ENCODE data around the gene ZNF496.

The ZNF496 gene

GRCh38 chr1:247329097-247329617 lies 2.5 kb downstream of the ZNF496 start:
- no peak overlapping the region for H3K4me3 ChIP-seq (ENCODE audit: low read length)
- H3K27ac ChIP-seq (ENCODE audit: low read depth, low read length), result no peak overlapping the region
- TF ChIP-seq EZH2phosphoT487 (IDR thresholded peaks at IDR 0.05; ENCODE audit: borderline replicate concordance, low read length), result no peak
- TF ChIP-seq CTCF (IDR thresholded peaks at IDR 0.05; ENCODE audit: low read depth, low read length, poor library complexity, severe bottlenecking), result no peak
- no peaks in the 10 kb centered on the region for H3K9me3 ChIP-seq (ENCODE audit: control insufficient read depth, insufficient read depth, low read length)
- H3K4me2 ChIP-seq (ENCODE audit: low read length), result no peak overlapping the region
- no peaks in the 10 kb centered on the region for H3K27me3 ChIP-seq (ENCODE audit: control insufficient read depth, low read length)
- no peaks in the 10 kb centered on the region; the same call in 1 of the 2 replicates for H4K20me1 ChIP-seq (ENCODE audit: control insufficient read depth, insufficient read depth, low read depth, low read length)
- H3F3A ChIP-seq (ENCODE audit: control insufficient read depth, insufficient read depth), result peaks cover 5% of the 10 kb centered on the region; the same call in 1 of the 2 replicates
- peaks cover 72% of the 10 kb centered on the region for H3K36me3 ChIP-seq (ENCODE audit: control insufficient read depth, low read length)
- peaks cover 47% of the 10 kb centered on the region for H3K79me2 ChIP-seq (ENCODE audit: control insufficient read depth, low read length)
- no peaks in the 10 kb centered on the region for H3K9me2 ChIP-seq (replicated peaks; ENCODE audit: control insufficient read depth, low read length)
- H3K4me1 ChIP-seq (ENCODE audit: control insufficient read depth, low read length), result peaks cover 31% of the 10 kb centered on the region

GRCh38 chr1:247328311-247328710 lies 3.4 kb downstream of the ZNF496 start:
- Histone ChIP-seq H3K4me3 (ENCODE audit: low read length) (no peak overlapping the region), H3K4me2 (ENCODE audit: low read length) (no peak overlapping the region), H4K20me1 (ENCODE audit: control insufficient read depth, insufficient read depth, low read depth, low read length) (no peaks in the 10 kb centered on the region; the same call in 1 of the 2 replicates), H3K79me2 (ENCODE audit: control insufficient read depth, low read length) (peaks cover 38% of the 10 kb centered on the region), H3K4me1 (ENCODE audit: control insufficient read depth, low read length) (peaks cover 22% of the 10 kb centered on the region), H3K27ac (ENCODE audit: low read depth, low read length) (no peak overlapping the region), H3K27me3 (ENCODE audit: control insufficient read depth, low read length) (no peaks in the 10 kb centered on the region), H3K9me3 (ENCODE audit: control insufficient read depth, insufficient read depth, low read length) (no peaks in the 10 kb centered on the region), H3F3A (ENCODE audit: control insufficient read depth, insufficient read depth) (peaks cover under 1% of the 10 kb centered on the region; the same call in 1 of the 2 replicates), H3K9me2 (replicated peaks; ENCODE audit: control insufficient read depth, low read length) (no peaks in the 10 kb centered on the region), H3K36me3 (ENCODE audit: control insufficient read depth, low read length) (peaks cover 68% of the 10 kb centered on the region)
- TF ChIP-seq CTCF (IDR thresholded peaks at IDR 0.05; ENCODE audit: low read depth, low read length, poor library complexity, severe bottlenecking), result no peak
- no peak for TF ChIP-seq EZH2phosphoT487 (IDR thresholded peaks at IDR 0.05; ENCODE audit: borderline replicate concordance, low read length)

GRCh38 chr1:247326411-247327130 lies 5.1 kb downstream of the ZNF496 start:
- H3K4me2 ChIP-seq (ENCODE audit: low read length), result no peak overlapping the region
- peaks cover 77% of the 10 kb centered on the region for H3K36me3 ChIP-seq (ENCODE audit: control insufficient read depth, low read length)

More at GRCh38 chr1:247326411-247327130, 5.1 kb downstream of the ZNF496 start:
- no peaks in the 10 kb centered on the region for H3K9me3 ChIP-seq (ENCODE audit: control insufficient read depth, insufficient read depth, low read length)
- H4K20me1 ChIP-seq (ENCODE audit: control insufficient read depth, insufficient read depth, low read depth, low read length), result no peaks in the 10 kb centered on the region; the same call in 1 of the 2 replicates
- no peaks in the 10 kb centered on the region for H3K9me2 ChIP-seq (replicated peaks; ENCODE audit: control insufficient read depth, low read length)
- no peaks in the 10 kb centered on the region for H3F3A ChIP-seq (ENCODE audit: control insufficient read depth, insufficient read depth)
- H3K4me1 ChIP-seq (ENCODE audit: control insufficient read depth, low read length), result peaks cover 21% of the 10 kb centered on the region
- no peaks in the 10 kb centered on the region for H3K27me3 ChIP-seq (ENCODE audit: control insufficient read depth, low read length)
- no peak overlapping the region for H3K27ac ChIP-seq (ENCODE audit: low read depth, low read length)
- TF ChIP-seq CTCF (IDR thresholded peaks at IDR 0.05; ENCODE audit: low read depth, low read length, poor library complexity, severe bottlenecking) (no peak), EZH2phosphoT487 (IDR thresholded peaks at IDR 0.05; ENCODE audit: borderline replicate concordance, low read length) (no peak)
- H3K4me3 ChIP-seq (ENCODE audit: low read length), result no peak overlapping the region
- peaks cover 24% of the 10 kb centered on the region for H3K79me2 ChIP-seq (ENCODE audit: control insufficient read depth, low read length)

Data from DOHH2 (cell line).